Liver (tissue), 9 donors: Measurements from ENCODE around the gene TMEM59. TPM values are rescaled to one million over a fixed set of nuclear protein-coding genes. Genes with fewer than 3 reads are reported as not detected.
A peak's percentile ranks its signal among the peaks of the same experiment; 100 is the strongest.

Experiments
- DNase-seq: peaks from one replicate; pipeline ENCODE4 v3.0.0-alpha.2; 2017; ENCODE audit warnings: low spot score
- H3K27ac ChIP-seq, 2 donors: one replicate each; pipeline ENCODE4 v1.7.0; 2013; ENCODE audit warnings: inconsistent platforms in 2 of 2, low read length in 2 of 2, control low read depth in 1 of 2, low read depth in 1 of 2, mild to moderate bottlenecking in 1 of 2
- H3K27me3 ChIP-seq, 4 donors: one replicate each; pipeline versions ENCODE4 v1.6.1 to v1.7.0; 2013; ENCODE audit warnings: low read length in 3 of 4, inconsistent platforms in 1 of 4, mild to moderate bottlenecking in 1 of 4, moderate library complexity in 1 of 4; ENCODE audit not compliant: control insufficient read depth in 4 of 4, insufficient read depth in 4 of 4
- H3K36me3 ChIP-seq, 4 donors: one replicate each; pipeline versions ENCODE4 v1.6.1 to v1.7.0; 2013; ENCODE audit warnings: low read length in 3 of 4, mild to moderate bottlenecking in 3 of 4, low read depth in 1 of 4, moderate library complexity in 1 of 4; ENCODE audit not compliant: control insufficient read depth in 4 of 4, insufficient read depth in 3 of 4
- H3K4me1 ChIP-seq, 4 donors: one replicate each; pipeline versions ENCODE4 v1.6.1 to v1.7.0; 2013; ENCODE audit warnings: low read length in 3 of 4, mild to moderate bottlenecking in 3 of 4, moderate library complexity in 1 of 4; ENCODE audit not compliant: control insufficient read depth in 4 of 4, insufficient read depth in 4 of 4
- H3K4me3 ChIP-seq, 3 donors: one replicate each; pipeline versions ENCODE4 v1.6.1 to v1.7.0; 2013; ENCODE audit warnings: low read length in 3 of 3, control low read depth in 1 of 3, low read depth in 1 of 3, mild to moderate bottlenecking in 1 of 3
- H3K9ac ChIP-seq, 2 donors: one replicate each; pipeline ENCODE4 v1.7.0; 2013; ENCODE audit warnings: low read length in 2 of 2, mild to moderate bottlenecking in 2 of 2, moderate library complexity in 2 of 2, control low read depth in 1 of 2, low read depth in 1 of 2
- H3K9me3 ChIP-seq, 4 donors: one replicate each; pipeline versions ENCODE4 v1.6.1 to v1.7.0; 2013; ENCODE audit warnings: low read length in 3 of 4; ENCODE audit not compliant: control insufficient read depth in 4 of 4
- EGR1 ChIP-seq, 2 donors: IDR thresholded peaks; 2 replicates each; pipeline ENCODE4 v1.6.1; 2016 to 2018; ENCODE audit warnings: antibody characterized with exemption in 2 of 2, low read depth in 2 of 2
- FOXA2 ChIP-seq: IDR thresholded peaks from 2 replicates; pipeline ENCODE4 v1.6.1; 2016; ENCODE audit warnings: antibody characterized with exemption
- HNF4A ChIP-seq, 2 donors: conservative IDR thresholded peaks; 2 replicates each; pipeline ENCODE4 v1.6.1; 2016; ENCODE audit warnings: antibody characterized with exemption in 2 of 2, mild to moderate bottlenecking in 2 of 2
- HNF4G ChIP-seq: IDR thresholded peaks from 2 replicates; pipeline ENCODE4 v1.6.1; 2016; ENCODE audit warnings: antibody characterized with exemption
- JUND ChIP-seq, 2 donors: IDR thresholded peaks; 2 replicates each; pipeline ENCODE4 v1.6.1; 2016; ENCODE audit warnings: antibody characterized with exemption in 2 of 2
- REST ChIP-seq: IDR thresholded peaks from 2 replicates; pipeline ENCODE4 v1.6.1; 2016; ENCODE audit warnings: antibody characterized with exemption, mild to moderate bottlenecking
- RXRA ChIP-seq, 2 donors: IDR thresholded peaks; 2 replicates each; pipeline ENCODE4 v1.6.1; 2017 to 2018; ENCODE audit warnings: antibody characterized with exemption in 2 of 2, mild to moderate bottlenecking in 1 of 2
- SP1 ChIP-seq: IDR thresholded peaks from 2 replicates; pipeline ENCODE4 v1.6.1; 2018; ENCODE audit warnings: antibody characterized with exemption, mild to moderate bottlenecking
- ZBTB33 ChIP-seq: IDR thresholded peaks from 2 replicates; pipeline ENCODE4 v1.6.1; 2016; ENCODE audit warnings: antibody characterized with exemption
- whole genome bisulfite sequencing: extraction: QIAGEN DNeasy Blood & Tissue Kit; methylation state at CpG from one replicate; pipeline ENCODE4 v1.1.7; 2013; 5-methylcytosine and 5-hydroxymethylcytosine counted together
- polyA plus RNA-seq, 2 donors: library from polyadenylated mRNA; stranded (reverse) in 1 of 2; unstranded in 1 of 2; fragments of 200-250 nt in 1 of 2; fragments of >200 nt in 1 of 2; fragmentation: Nextera tagmentation in 1 of 2; extraction: Ambion mirVana in 1 of 2; gene quantifications; one replicate each; pipeline versions ENCODE4 v1.2.1 to v1.2.3, GENCODE V29; 2013 to 2015
- total RNA-seq, 2 donors: library from RNA; depleted of rRNA; stranded (reverse); fragments of >200 nt; gene quantifications; one replicate each; pipeline ENCODE4 v1.2.3, GENCODE V29; 2014
- donor health status: healthy.
- donor health status: healthy.
- donor health status: healthy.
- donor health status: healthy.
- donor health status: healthy.

The TMEM59 gene
- total and polyA plus RNA-seq, 4 donors: 255 to 436 (median 279) TPM

DNA sequence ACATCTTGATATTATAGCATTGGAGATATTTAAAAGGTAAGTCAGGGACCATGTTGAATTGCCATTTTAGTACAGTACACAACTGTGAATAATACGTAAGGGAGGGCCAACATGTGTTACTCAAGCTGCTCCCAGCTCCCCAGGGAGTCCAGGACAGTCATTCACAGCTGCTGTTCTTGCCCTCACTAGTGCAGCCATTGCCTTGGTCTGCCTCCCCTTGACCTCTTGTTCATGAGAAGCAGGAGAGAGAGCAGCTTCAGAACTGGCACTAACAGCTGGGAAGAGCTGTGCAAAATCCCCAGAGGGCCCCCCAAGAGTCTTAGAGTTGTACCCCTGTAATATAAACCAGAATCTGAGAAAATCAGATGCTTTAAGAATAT is 16.8 kb upstream of the TMEM59 start:
- 73% methylated on average over 1 of the region's 1 CpG for WGBS
- no peak for TF ChIP-seq ZBTB33
- no peak for TF ChIP-seq FOXA2
- no peak for TF ChIP-seq HNF4A (conservative IDR thresholded peaks at IDR 0.05)
- Histone ChIP-seq H3K27ac (no peak overlapping the region), H3K4me3 (no peak overlapping the region), H3K9ac (no peak overlapping the region), H3K9me3 (no peaks in the 10 kb centered on the region), H3K4me1 (peaks cover 0 to 9% (median 8%) of the 10 kb centered on the region in 4 donors), H3K27me3 (no peaks in the 10 kb centered on the region), H3K36me3 (no peaks in the 10 kb centered on the region)
- no peak for DNase-seq

- Histone ChIP-seq H3K9me3 (no peaks in the 10 kb centered on the region), H3K4me3 (no peak overlapping the region), H3K4me1 (peaks cover 0 to 1% (median 0%) of the 10 kb centered on the region in 4 donors), H3K36me3 (no peaks in the 10 kb centered on the region), H3K27ac (no peak overlapping the region), H3K9ac (no peak overlapping the region), H3K27me3 (no peaks in the 10 kb centered on the region)
- no peak for TF ChIP-seq EGR1 (IDR thresholded peaks at IDR 0.05; ENCODE audit: low read depth in 2 of 2)
- no peak for TF ChIP-seq RXRA (IDR thresholded peaks at IDR 0.05)
- TF ChIP-seq FOXA2: no peak
- TF ChIP-seq REST: no peak
- no peak for TF ChIP-seq HNF4A (conservative IDR thresholded peaks at IDR 0.05)
- no peak for TF ChIP-seq HNF4G
- TF ChIP-seq JUND (IDR thresholded peaks at IDR 0.05): no peak
- DNase-seq: no peak
- WGBS: 91% methylated on average over 5 of the region's 5 CpGs
Measured at GRCh38 chr1:54064299-54064698, 11.3 kb upstream of the TMEM59 start.

DNA sequence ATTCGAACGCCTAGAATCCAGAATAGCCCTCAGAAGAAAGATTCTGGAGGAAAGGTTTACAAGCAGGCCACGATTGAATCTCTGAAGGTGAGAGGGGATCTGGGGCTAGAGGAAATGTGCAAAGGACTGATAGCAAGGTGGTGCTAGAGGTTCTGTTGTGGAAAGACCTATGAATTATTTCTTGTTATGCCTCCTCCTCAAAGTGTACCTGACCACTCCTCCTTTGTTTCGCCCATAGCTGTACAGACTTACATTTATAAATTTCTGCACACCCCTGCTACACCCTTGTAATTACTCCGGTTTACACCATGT is 1.4 kb upstream of the TMEM59 start:
- no peak for DNase-seq
- peak overlapping the region in 1 of 2 donors; percentile 84 for H3K9ac ChIP-seq
- no peaks in the 10 kb centered on the region for H3K36me3 ChIP-seq
- no peaks in the 10 kb centered on the region for H3K9me3 ChIP-seq
- no peak overlapping the region for H3K27ac ChIP-seq
- no peaks in the 10 kb centered on the region for H3K27me3 ChIP-seq
- peak overlapping the region; percentile 80 to 82 (median 80) for H3K4me3 ChIP-seq
- no peak for TF ChIP-seq SP1
- peaks cover 4 to 24% (median 22%) of the 10 kb centered on the region in 4 donors for H3K4me1 ChIP-seq
- 57% methylated on average over 5 of the region's 5 CpGs for WGBS
